ENCODE data around the gene SUGCT. TPM values are rescaled to one million over a fixed set of nuclear protein-coding genes. Genes with fewer than 3 reads are reported as not detected.

Gene SUGCT
- polyA plus RNA-seq, 12 donors = 2.0 to 42.9 (median 2.8) TPM; not detected in 1

GRCh38 chr7:40520986-40521738 lies 386.4 kb downstream of the SUGCT start:
- DNase-seq = no peak

GRCh38 chr7:40525764-40526163 lies 391.0 kb downstream of the SUGCT start:
- peak; percentile 17 for DNase-seq

DNA sequence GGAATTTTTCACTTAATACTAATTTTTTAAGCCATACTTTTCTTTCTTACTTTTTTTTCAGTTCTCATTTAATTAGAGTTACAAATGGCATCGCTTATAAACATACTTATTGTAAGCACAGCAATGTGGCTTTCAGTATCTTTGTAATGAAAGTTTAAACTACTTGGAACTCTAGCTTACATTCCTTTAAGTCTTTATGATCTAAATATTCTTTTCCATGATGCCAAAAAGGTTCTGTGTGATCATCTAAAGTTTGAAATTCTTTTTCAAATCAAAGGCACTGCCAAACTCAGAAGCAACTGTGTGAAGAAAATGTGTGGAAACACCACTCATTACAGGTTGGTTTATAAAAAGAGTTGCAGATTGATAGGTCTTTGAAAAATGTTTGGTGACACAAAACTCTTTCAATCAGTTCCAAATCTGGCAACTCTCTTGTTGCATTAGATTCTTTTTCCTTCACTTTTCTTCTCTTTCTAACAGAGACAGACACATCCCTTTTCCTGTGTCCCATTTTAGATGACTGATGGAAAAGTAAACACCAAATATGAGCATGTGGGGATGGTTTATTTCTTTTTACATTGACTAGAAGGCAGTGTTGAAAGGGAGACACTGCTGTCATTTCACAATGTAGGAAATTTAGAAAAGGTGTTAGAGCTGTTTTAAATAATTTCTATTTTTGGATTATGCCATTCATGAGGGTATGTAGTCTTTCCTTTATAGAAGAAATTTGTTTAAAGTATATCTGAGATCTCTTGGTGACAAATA lies 392.3 kb downstream of the SUGCT start:
- DNase-seq = no peak

- no peak for DNase-seq
Measured at GRCh38 chr7:40527723-40528122, 392.9 kb downstream of the SUGCT start.

DNA sequence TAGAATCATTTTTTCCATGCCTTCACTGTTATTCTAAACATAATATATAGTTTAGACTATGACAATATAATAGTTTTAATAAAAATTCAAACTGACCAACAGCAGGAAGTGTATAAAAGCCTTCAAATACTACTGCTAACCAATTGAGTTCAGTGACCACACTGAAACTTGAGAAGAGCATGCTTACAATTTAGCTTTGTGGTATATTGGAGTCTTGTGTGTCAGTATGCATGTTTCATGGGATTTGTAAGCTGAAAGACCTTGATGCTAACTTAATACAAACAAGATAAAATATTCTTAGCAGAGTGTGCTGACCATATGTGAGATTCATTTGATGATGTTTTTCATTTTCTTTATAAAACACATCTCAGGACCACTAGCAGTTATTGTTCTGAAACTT lies 395.5 kb downstream of the SUGCT start:
- DNase-seq = no peak

GRCh38 chr7:40531956-40532355 lies 397.2 kb downstream of the SUGCT start:
- no peak for DNase-seq

GRCh38 chr7:40535678-40536077 lies 400.9 kb downstream of the SUGCT start:
- no peak for DNase-seq

GRCh38 chr7:40536421-40536820 lies 401.6 kb downstream of the SUGCT start:
- no peak for DNase-seq

DNA sequence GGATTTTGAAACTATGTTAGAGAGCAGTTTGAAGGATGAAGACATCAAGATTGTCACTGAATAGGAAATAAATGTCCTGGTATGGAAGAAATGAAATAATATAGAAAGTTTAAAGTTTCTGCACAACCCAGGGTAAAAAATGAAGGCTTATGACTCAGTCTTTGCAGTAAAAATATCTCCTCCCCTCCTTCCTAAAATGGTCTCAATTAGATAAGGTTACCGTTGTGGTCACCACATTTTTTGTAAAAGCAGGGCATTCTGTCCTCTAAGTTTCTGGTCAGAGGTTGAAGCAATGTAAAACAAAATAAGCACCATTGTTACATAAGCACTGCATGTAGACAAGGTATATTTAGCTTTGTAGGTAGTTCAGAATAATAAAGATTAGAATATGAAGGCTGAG lies 403.5 kb downstream of the SUGCT start:
- no peak for DNase-seq

DNA sequence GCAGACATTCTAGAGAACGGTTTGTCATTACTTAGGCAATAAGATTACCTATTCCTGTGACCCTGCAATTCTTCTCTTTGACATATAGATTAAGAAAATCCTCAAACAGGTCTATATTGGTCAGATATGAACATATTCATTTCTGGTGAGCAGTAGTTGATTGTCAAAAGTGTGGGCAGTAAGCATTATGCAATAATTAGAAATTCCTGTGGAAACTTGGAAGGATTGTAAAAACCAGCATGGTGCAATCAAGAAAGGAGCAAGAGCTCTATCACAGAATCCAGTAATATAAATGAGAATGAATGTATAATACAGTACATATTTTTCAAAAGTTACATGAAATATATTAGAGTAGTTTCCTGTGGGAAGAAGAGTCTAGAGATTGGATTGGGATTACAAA lies 406.5 kb downstream of the SUGCT start:
- DNase-seq = no peak

DNA sequence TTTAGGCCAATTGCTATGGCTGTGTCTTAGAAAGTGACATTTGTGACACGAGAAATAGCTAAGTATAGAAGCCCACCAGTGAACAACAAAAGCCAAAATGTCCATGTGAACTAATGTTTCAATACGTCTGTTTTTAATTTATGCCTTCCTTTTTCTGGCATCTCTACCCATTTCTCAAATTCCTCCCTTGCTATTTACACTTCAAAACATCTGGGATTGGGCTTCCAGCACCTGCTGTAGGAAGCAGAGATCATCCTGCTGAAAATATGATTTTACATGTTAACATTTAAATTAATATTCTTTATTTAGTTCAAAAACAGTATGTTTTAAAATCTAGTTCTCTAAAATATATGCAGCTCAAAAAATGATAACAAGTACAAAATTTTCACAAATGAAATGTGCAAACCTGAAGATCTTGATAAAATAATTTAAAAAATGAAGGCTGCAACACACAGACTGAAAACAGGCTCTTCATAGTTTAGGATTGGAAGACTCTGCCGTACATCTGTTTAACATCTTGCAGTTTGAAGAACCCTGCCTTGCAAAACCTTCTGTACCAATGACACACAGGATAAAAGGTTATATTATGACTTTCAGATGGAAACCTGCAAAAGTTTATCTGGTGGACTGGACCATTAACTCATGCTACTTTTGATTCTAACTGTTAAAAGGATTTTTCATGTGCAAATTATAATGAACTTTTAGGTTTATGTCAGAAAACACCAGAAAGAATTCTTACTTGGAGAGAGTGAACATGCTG lies 408.4 kb downstream of the SUGCT start:
- DNase-seq = peak; percentile 42

DNA sequence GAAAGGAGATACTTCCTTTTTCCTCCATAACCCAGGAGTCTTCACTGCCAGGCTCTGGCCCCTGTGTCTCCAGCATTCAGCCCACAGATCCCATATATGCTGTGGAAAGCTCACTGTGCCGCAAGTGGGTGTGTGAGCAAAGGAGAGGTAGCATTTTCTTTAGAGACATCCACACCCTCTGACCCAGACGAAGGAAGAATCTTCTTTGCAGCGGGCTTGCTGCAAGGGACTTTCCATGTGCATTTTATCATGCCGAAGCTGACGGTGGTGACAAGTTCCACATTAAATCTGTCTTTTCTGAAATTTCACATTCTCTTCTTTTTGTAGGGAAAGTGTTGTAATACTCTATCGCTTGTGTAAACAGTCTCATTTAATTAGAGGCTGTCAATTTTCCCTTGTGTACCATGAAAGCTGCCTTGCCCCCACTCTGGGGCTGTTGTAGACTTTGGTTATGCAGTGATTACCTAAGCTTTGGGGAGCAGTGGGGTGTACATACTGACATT lies 409.5 kb downstream of the SUGCT start:
- DNase-seq = peak; percentile 32

DNA sequence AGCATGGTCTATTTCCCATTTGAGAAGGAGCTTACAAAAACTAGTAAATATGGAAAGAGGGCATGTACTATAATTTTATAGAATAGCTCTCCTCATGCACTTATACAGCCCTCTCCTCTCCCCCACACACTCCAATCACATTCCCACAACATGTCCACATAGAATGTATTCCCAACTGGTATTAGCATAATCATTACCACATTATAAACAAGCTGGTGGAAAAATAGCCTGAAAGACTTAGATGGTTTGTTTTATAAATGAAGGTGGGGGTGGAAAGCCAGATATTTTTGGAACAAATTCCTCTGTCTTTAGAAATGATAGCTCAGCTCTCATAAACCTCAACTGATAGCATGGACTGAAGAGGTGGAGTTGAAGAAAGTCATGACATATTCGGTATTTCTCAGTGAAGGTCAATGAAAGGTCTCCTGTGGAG lies 410.1 kb downstream of the SUGCT start:
- DNase-seq = peak; percentile 24

GRCh38 chr7:40545739-40546138 lies 410.9 kb downstream of the SUGCT start:
- no peak for DNase-seq

GRCh38 chr7:40546616-40547501 lies 412.1 kb downstream of the SUGCT start:
- no peak for DNase-seq

- DNase-seq = no peak
Measured at GRCh38 chr7:40549372-40550039, 414.7 kb downstream of the SUGCT start.

DNA sequence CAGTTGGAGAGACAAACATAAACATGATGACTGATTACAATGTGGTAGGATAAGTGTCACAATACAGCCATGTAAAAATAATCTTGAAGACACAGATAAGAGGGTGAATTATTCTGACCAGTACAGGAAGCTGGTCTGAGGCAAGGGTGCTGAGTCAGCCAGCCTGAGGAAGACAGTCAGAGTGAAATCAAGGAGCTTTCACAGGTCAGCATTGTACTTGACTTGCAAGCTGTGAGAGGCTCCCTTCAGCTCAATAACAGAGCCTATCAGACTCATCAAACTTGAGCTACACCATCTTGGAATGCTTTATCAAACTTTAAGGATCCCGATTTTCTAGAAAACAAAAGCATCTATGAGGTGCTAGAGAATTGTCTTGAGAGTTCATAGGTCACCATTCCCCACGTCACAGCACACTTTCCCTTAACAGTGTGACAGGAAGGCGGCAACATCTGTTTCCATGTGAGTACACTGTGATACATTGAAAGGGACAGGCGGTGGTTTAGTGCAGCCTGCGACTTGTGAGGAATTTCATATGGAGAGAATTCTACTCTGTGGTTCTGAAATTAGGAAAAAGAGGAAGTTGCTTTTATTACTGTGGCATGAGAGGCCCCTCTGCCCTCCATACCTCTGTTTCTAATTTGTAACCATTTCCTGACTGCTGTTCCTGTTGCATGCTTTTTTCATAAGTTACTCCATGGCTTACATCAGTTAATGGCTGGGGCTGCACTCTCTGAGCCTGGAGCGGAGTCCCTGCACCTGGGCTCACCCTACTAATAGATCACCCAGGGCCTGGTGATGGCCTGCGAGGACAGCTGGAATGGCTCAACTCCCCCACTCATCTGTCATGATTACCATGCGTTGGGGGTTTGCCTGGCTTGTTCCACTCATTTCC lies 417.1 kb downstream of the SUGCT start:
- DNase-seq = no peak

- no peak for DNase-seq
Measured at GRCh38 chr7:40560672-40561071, 425.9 kb downstream of the SUGCT start.

GRCh38 chr7:40566879-40567278 lies 432.1 kb downstream of the SUGCT start:
- no peak for DNase-seq

DNA sequence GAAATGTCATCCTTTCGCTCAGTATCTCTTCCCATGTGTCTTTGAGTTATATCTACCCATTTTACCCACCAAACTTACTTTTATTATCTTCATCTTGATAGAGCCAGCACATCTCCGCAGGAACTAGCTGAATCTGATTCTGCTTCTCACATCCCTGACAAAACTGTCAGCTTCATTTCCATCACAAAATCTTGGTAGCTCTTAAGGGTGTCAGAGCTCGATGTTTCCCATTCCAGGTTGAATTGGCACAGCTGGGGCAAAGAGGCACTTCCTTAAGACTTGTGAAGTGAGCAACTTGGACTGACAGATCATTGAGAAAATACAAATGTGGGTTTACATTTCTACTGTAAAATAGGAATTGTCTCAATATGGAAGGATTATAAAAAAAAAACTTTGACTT lies 434.5 kb downstream of the SUGCT start:
- no peak for DNase-seq
